OCI-LY1 (cell line): ENCODE results near the gene KRTAP25-1.

Experiments used
- CTCF ChIP-seq: fragments of 200-600 bp; sonication (generic), shearing (Covaris generic); IDR thresholded peaks from 2 replicates; pipeline ENCODE4 v1.5.1; 2017; ENCODE audit warnings: mild to moderate bottlenecking, antibody characterized with exemption, low read length, moderate library complexity, mixed read lengths
- EZH2 ChIP-seq: fragments of 200-600 bp; sonication (generic), shearing (Covaris generic); IDR thresholded peaks from 2 replicates; pipeline ENCODE4 v1.8.0; 2017; ENCODE audit warnings: borderline replicate concordance, mixed run types, mild to moderate bottlenecking, antibody characterized with exemption, low read length, moderate library complexity, mixed read lengths

GRCh38 chr21:30329203-30329875, 40.0 kb upstream of the KRTAP25-1 start:
- TF ChIP-seq CTCF, result no peak
- no peak for TF ChIP-seq EZH2
